ENCODE data around the gene GOLGA6L4. TPM values are rescaled to one million over a fixed set of nuclear protein-coding genes. Genes with fewer than 3 reads are reported as not detected.

Gene GOLGA6L4, protein sequence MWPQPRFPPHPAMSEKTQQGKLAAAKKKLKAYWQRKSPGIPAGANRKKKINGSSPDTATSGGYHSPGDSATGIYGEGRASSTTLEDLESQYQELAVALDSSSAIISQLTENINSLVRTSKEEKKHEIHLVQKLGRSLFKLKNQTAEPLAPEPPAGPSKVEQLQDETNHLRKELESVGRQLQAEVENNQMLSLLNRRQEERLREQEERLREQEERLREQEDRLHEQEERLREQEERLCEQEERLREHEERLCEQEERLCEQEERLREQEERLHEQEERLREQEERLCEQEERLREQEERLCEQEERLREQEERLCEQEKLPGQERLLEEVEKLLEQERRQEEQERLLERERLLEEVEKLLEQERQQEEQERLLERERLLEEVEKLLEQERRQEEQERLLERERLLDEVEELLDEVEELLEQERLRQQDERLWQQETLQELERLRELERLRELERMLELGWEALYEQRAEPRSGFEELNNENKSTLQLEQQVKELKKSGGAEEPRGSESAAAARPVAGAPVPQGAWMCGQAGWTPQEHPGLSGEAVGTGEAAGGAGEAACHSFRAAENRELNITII
- total RNA-seq = 1.3 and 2.0 TPM in 2 replicates

DNA sequence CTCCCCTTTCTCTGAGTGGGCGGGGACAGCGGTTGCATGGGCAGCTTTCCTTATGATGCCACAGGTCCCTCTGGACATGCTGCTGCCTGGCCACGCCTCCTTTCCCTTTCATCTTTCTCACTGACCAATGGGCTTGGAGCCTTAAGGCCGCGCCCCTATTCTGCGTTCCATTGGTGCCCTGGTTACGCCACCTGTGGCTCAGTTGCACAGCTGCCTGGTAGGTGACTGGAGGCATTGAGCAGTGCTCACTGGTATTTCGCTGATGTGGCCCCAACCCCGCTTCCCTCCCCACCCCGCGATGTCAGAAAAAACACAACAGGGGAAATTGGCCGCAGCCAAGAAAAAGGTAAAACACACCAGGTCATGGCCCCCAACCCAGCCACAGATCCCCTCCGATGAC is at the start of gene GOLGA6L4:
TSS of gene GOLGA6L4 (plus strand) at position 201 of the 400 bp plus-strand sequence. CDS start at position 263, 62 bp downstream.

Small RNA genes within 50 kb of the gene (small RNA-seq; reads per million reads assigned to genes)
- not detected for gene RN7SL331P
- gene UBE2Q2P8 = not detected

All from vein endothelial cell (primary cell).